Activated CD8-positive, alpha-beta memory T cell treated with anti-CD3 and anti-CD28 coated beads for 36 hours (primary cell): Measurements from ENCODE around the gene SLC44A4. TPM values are rescaled to one million over a fixed set of nuclear protein-coding genes. Genes with fewer than 3 reads are reported as not detected.

Experiments
- total RNA-seq, 2 experiments: library from RNA; stranded (reverse); gene quantifications; one replicate each; pipeline ENCODE4 v1.2.3, GENCODE V29; 2021

Gene SLC44A4
- total RNA-seq, 2 experiments from 2014 or later, result not detected

Other genes with a start within 250 kb of the SLC44A4 start
- gene BAG6, start 226.3 kb downstream of the SLC44A4 start, total RNA-seq, result 100 to 1,000 TPM; 254 to 267 TPM
- gene APOM, start 223.1 kb downstream of the SLC44A4 start, total RNA-seq, result 1 to 10 TPM; 1.9 to 2.2 TPM
- 10 to 100 TPM; 16.7 to 17.6 TPM for gene C6orf47, start 218.2 kb downstream of the SLC44A4 start, total RNA-seq
- gene GPANK1, start 214.0 kb downstream of the SLC44A4 start, total RNA-seq, result 10 to 100 TPM; 44.6 to 45.1 TPM
- 100 to 1,000 TPM; 329 TPM for gene CSNK2B, start 212.9 kb downstream of the SLC44A4 start, total RNA-seq
- gene LY6G5B, start 209.0 kb downstream of the SLC44A4 start, total RNA-seq, result 10 to 100 TPM; 18.1 to 20.1 TPM
- 1 to 10 TPM; 3.1 to 3.5 TPM for gene LY6G5C, start 197.9 kb downstream of the SLC44A4 start, total RNA-seq
- 10 to 100 TPM; 30.1 to 32.0 TPM for gene ABHD16A, start 175.7 kb downstream of the SLC44A4 start, total RNA-seq
- gene LY6G6F, start 172.1 kb downstream of the SLC44A4 start, total RNA-seq, result not detected
- not detected for gene LY6G6D, start 163.6 kb downstream of the SLC44A4 start, total RNA-seq
- not detected for gene LY6G6C, start 157.3 kb downstream of the SLC44A4 start, total RNA-seq
- under 1 TPM in 1 of 2 experiments, not detected in 1; 0.06 TPM for gene MPIG6B, start 155.6 kb downstream of the SLC44A4 start, total RNA-seq
- 1 to 10 TPM; 4.6 to 4.9 TPM for gene DDAH2, start 149.7 kb downstream of the SLC44A4 start, total RNA-seq
- gene CLIC1, start 142.5 kb downstream of the SLC44A4 start, total RNA-seq, result 100 to 1,000 TPM; 383 to 395 TPM
- 10 to 100 TPM; 60.3 to 61.5 TPM for gene MSH5, start 139.0 kb downstream of the SLC44A4 start, total RNA-seq
- 1 to 10 TPM; 7.6 to 8.6 TPM for gene SAPCD1, start 116.3 kb downstream of the SLC44A4 start, total RNA-seq
- 1 to 10 TPM; 1.6 to 1.9 TPM for gene VWA7, start 101.7 kb downstream of the SLC44A4 start, total RNA-seq
- 100 to 1,000 TPM; 190 to 191 TPM for gene VARS1, start 83.2 kb downstream of the SLC44A4 start, total RNA-seq
- 100 to 1,000 TPM; 154 to 166 TPM for gene LSM2, start 72.0 kb downstream of the SLC44A4 start, total RNA-seq
- gene HSPA1L, start 63.7 kb downstream of the SLC44A4 start, total RNA-seq, result 1 to 10 TPM; 2.6 to 2.7 TPM
- 10 to 100 TPM; 62.0 to 63.9 TPM for gene HSPA1A, start 63.5 kb downstream of the SLC44A4 start, total RNA-seq
- gene HSPA1B, start 51.3 kb downstream of the SLC44A4 start, total RNA-seq, result 10 to 100 TPM; 82.6 to 86.9 TPM
- gene NEU1, start 16.2 kb downstream of the SLC44A4 start, total RNA-seq, result 10 to 100 TPM; 15.9 to 17.4 TPM
- gene EHMT2, start 18.7 kb upstream of the SLC44A4 start, total RNA-seq, result 10 to 100 TPM; 67.4 to 67.8 TPM
- 1 to 10 TPM; 3.3 to 3.6 TPM for gene ZBTB12, start 23.1 kb upstream of the SLC44A4 start, total RNA-seq
- under 1 TPM; 0.59 to 0.82 TPM for gene C2, start 48.7 kb upstream of the SLC44A4 start, total RNA-seq
- gene CFB, start 67.1 kb upstream of the SLC44A4 start, total RNA-seq, result not detected
- gene NELFE, start 80.0 kb upstream of the SLC44A4 start, total RNA-seq, result 10 to 100 TPM; 80.0 to 85.7 TPM
- 100 to 1,000 TPM; 106 to 109 TPM for gene SKIC2, start 80.2 kb upstream of the SLC44A4 start, total RNA-seq
- 10 to 100 TPM; 11.8 to 13.7 TPM for gene DXO, start 93.1 kb upstream of the SLC44A4 start, total RNA-seq
- gene C4A, start 103.1 kb upstream of the SLC44A4 start, total RNA-seq, result 1 to 10 TPM; 3.0 to 3.7 TPM
- 1 to 10 TPM; 2.5 to 3.6 TPM for gene C4B, start 135.8 kb upstream of the SLC44A4 start, total RNA-seq
- gene CYP21A2, start 159.4 kb upstream of the SLC44A4 start, total RNA-seq, result under 1 TPM; 0.23 to 0.44 TPM
- 1 to 10 TPM; 1.1 to 1.3 TPM for gene TNXB, start 230.3 kb upstream of the SLC44A4 start, total RNA-seq
- 10 to 100 TPM; 60.6 to 61.8 TPM for gene ATF6B, start 249.2 kb upstream of the SLC44A4 start, total RNA-seq